H9 (cell line): ENCODE results near the gene CDH26. TPM values are rescaled to one million over a fixed set of nuclear protein-coding genes. Genes with fewer than 3 reads are reported as not detected.

ENCODE experiments used
- DNase-seq: peaks from one replicate; pipeline ENCODE4 v3.0.0-alpha.2; 2017
- H2AFZ ChIP-seq: one replicate; pipeline ENCODE4 v1.6.1; 2013; ENCODE audit warnings: mild to moderate bottlenecking, low read length, control low read depth, moderate library complexity
- H2AK5ac ChIP-seq: 2 replicates; pipeline ENCODE4 v1.6.1; 2013; ENCODE audit warnings: low read length, control low read depth, mixed read lengths; ENCODE audit not compliant: insufficient read length
- H2BK120ac ChIP-seq: one replicate; pipeline ENCODE4 v1.6.1; 2013; ENCODE audit warnings: low read depth, mild to moderate bottlenecking, low read length, control low read depth, inconsistent platforms; ENCODE audit not compliant: poor library complexity, severe bottlenecking
- H2BK12ac ChIP-seq: 2 replicates; pipeline ENCODE4 v1.6.1; 2013; ENCODE audit warnings: low read length, control low read depth, mixed read lengths, low read depth; ENCODE audit not compliant: insufficient read length
- H2BK15ac ChIP-seq: 2 replicates; pipeline ENCODE4 v1.6.1; 2013; ENCODE audit warnings: low read depth, low read length, control low read depth
- H2BK20ac ChIP-seq: one replicate; pipeline ENCODE4 v1.6.1; 2013; ENCODE audit warnings: low read depth, mild to moderate bottlenecking, low read length, control low read depth, inconsistent platforms; ENCODE audit not compliant: poor library complexity, severe bottlenecking
- H2BK5ac ChIP-seq: 2 replicates; pipeline ENCODE4 v1.6.1; 2013; ENCODE audit warnings: low read length, control low read depth, mixed read lengths; ENCODE audit not compliant: insufficient read length
- H3K14ac ChIP-seq: 2 replicates; pipeline ENCODE4 v1.6.1; 2013; ENCODE audit warnings: low read length, control low read depth; ENCODE audit not compliant: insufficient read depth
- H3K18ac ChIP-seq: 2 replicates; pipeline ENCODE4 v1.6.1; 2013; ENCODE audit warnings: low read depth, mild to moderate bottlenecking, mixed read lengths, low read length, control low read depth; ENCODE audit not compliant: insufficient read length
- H3K23ac ChIP-seq: 2 replicates; pipeline ENCODE4 v1.6.1; 2013; ENCODE audit warnings: low read length, control low read depth, mixed read lengths, low read depth; ENCODE audit not compliant: insufficient read length
- H3K23me2 ChIP-seq: 2 replicates; pipeline ENCODE4 v1.6.1; 2013; ENCODE audit warnings: low read depth, mild to moderate bottlenecking, mixed read lengths, low read length, control low read depth; ENCODE audit not compliant: insufficient read length, poor library complexity, severe bottlenecking
- H3K27ac ChIP-seq: 2 replicates; pipeline ENCODE4 v1.5.1; 2013; ENCODE audit warnings: low read length, control low read depth, mixed read lengths, low read depth; ENCODE audit not compliant: insufficient read length
- H3K27me3 ChIP-seq: 2 replicates; pipeline ENCODE4 v1.6.1; 2013; ENCODE audit warnings: low read length, control low read depth, inconsistent platforms; ENCODE audit not compliant: insufficient read depth
- H3K4ac ChIP-seq: 2 replicates; pipeline ENCODE4 v1.6.1; 2013; ENCODE audit warnings: low read depth, mild to moderate bottlenecking, control low read depth, inconsistent platforms, low read length, moderate library complexity
- H3K4me1 ChIP-seq: 2 replicates; pipeline ENCODE4 v1.6.1; 2013; ENCODE audit warnings: low read length, control low read depth, inconsistent platforms; ENCODE audit not compliant: insufficient read depth
- H3K4me2 ChIP-seq: 2 replicates; pipeline ENCODE4 v1.6.1; 2013; ENCODE audit warnings: low read length, control low read depth, mixed read lengths; ENCODE audit not compliant: insufficient read length, insufficient read depth
- H3K56ac ChIP-seq: 2 replicates; pipeline ENCODE4 v1.6.1; 2013; ENCODE audit warnings: low read depth, mild to moderate bottlenecking, mixed read lengths, low read length, control low read depth; ENCODE audit not compliant: insufficient read length
- H3K79me1 ChIP-seq: 2 replicates; pipeline ENCODE4 v1.6.1; 2013; ENCODE audit warnings: low read depth, mild to moderate bottlenecking, moderate library complexity, low read length, control low read depth, inconsistent platforms; ENCODE audit not compliant: insufficient read depth, poor library complexity, severe bottlenecking
- H3K79me2 ChIP-seq: 2 replicates; pipeline ENCODE4 v1.6.1; 2013; ENCODE audit warnings: low read length, control low read depth, inconsistent platforms; ENCODE audit not compliant: insufficient read depth
- H3K9ac ChIP-seq: 2 replicates; pipeline ENCODE4 v1.6.1; 2013; ENCODE audit warnings: low read length, control low read depth, mixed read lengths; ENCODE audit not compliant: insufficient read length; ENCODE audit errors: extremely low read depth
- H3K9me3 ChIP-seq: one replicate; pipeline ENCODE4 v1.6.1; 2013; ENCODE audit warnings: low read depth, low read length, inconsistent platforms; ENCODE audit not compliant: control insufficient read depth
- H3T11ph ChIP-seq: one replicate; pipeline ENCODE4 v1.6.1; 2013; ENCODE audit warnings: mild to moderate bottlenecking, low read length, control low read depth, inconsistent platforms
- H4K20me1 ChIP-seq: one replicate; pipeline ENCODE4 v1.6.1; 2013; ENCODE audit not compliant: control insufficient read depth, insufficient read length, insufficient read depth
- H4K5ac ChIP-seq: 2 replicates; pipeline ENCODE4 v1.6.1; 2013; ENCODE audit warnings: low read depth, mild to moderate bottlenecking, mixed read lengths, low read length, control low read depth; ENCODE audit not compliant: insufficient read length
- H4K8ac ChIP-seq: replicated peaks from 2 replicates; pipeline ENCODE4 v1.6.1; 2013; ENCODE audit warnings: low read length, control low read depth, mixed read lengths, low read depth; ENCODE audit not compliant: insufficient read length
- H4K91ac ChIP-seq: 2 replicates; pipeline ENCODE4 v1.6.1; 2013; ENCODE audit warnings: low read depth, mild to moderate bottlenecking, moderate library complexity, mixed read lengths, low read length, control low read depth; ENCODE audit not compliant: insufficient read length
- H3K27ac Mint-ChIP-seq, 3 experiments: 2 replicates in 2 of 3; 3 replicates in 1 of 3; pipeline ENCODE4 v1.8.0; 2020 to 2021; ENCODE audit warnings: mixed read lengths in 3 of 3, mild to moderate bottlenecking in 1 of 3, moderate library complexity in 1 of 3
- H3K27me3 Mint-ChIP-seq: 2 replicates; pipeline ENCODE4 v1.8.0; 2021; ENCODE audit warnings: low read depth, mild to moderate bottlenecking, moderate library complexity, mixed read lengths
- H3K36me3 Mint-ChIP-seq, 3 experiments: 2 replicates in 2 of 3; 3 replicates in 1 of 3; pipeline ENCODE4 v1.8.0; 2020 to 2021; ENCODE audit warnings: low read depth in 3 of 3, mixed read lengths in 3 of 3; ENCODE audit not compliant: insufficient read depth in 1 of 3
- H3K4me1 Mint-ChIP-seq, 2 experiments: 2 replicates each; pipeline ENCODE4 v1.8.0; 2020; ENCODE audit warnings: mixed read lengths in 2 of 2
- H3K4me3 Mint-ChIP-seq, 2 experiments: 2 replicates in 1 of 2; 3 replicates in 1 of 2; pipeline ENCODE4 v1.8.0; 2020 to 2021; ENCODE audit warnings: mild to moderate bottlenecking in 2 of 2, mixed read lengths in 2 of 2, moderate library complexity in 1 of 2
- H3K9me3 Mint-ChIP-seq, 2 experiments: 2 replicates in 1 of 2; 3 replicates in 1 of 2; pipeline ENCODE4 v1.8.0; 2020; ENCODE audit warnings: mild to moderate bottlenecking in 2 of 2, mixed read lengths in 2 of 2, moderate library complexity in 1 of 2
- CTCF ChIP-seq: fragments of 200-600 bp; sonication (generic); conservative IDR thresholded peaks from 3 replicates; pipeline ENCODE4 v1.8.0; 2021; ENCODE audit warnings: antibody characterized with exemption, mild to moderate bottlenecking
- WGBS: extraction: QIAGEN DNeasy Blood & Tissue Kit; methylation state at CpG from one replicate; pipeline ENCODE4 v1.1.7; 2013; ENCODE audit warnings: missing lambda C conversion rate, low lambda C conversion rate, mixed read lengths; ENCODE audit not compliant: insufficient read length; ENCODE audit errors: extremely low coverage; 5-methylcytosine and 5-hydroxymethylcytosine counted together
- total RNA-seq: library from RNA; stranded (reverse); gene quantifications from 2 replicates; pipeline ENCODE4 v1.2.1, GENCODE V29; 2021

CDH26 gene
- total RNA-seq, 1 experiment from 2014 or later, result 0.79 TPM

DNA sequence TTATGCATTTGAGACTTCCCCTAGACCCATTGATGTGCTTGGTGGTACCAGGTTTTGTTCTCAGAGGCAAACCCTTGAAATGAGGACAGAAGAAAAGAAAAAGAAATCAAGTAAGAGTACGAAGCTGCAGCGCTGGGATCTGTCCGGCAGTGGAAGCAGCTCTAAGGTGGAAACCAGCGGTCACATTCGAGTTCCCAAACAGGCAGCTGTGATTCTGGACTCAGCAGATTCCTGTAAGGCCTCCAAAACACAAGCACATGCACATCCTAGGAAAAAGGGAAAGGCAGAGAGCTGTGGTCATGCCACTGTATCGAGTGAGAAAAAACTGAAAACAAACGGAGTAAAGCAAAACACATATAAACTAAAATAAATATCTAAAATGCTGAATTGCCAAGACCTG is 13.5 kb upstream of the CDH26 start:
- Histone ChIP-seq H3K4me1 (no peaks in the 10 kb centered on the region), H3K23me2 (peaks cover 3% of the 10 kb centered on the region), H3K9me3 (no peaks in the 10 kb centered on the region), H2BK20ac (no peak overlapping the region), H3K4me2 (no peak overlapping the region), H2BK12ac (no peak overlapping the region), H4K5ac (no peak overlapping the region), H3K23ac (no peak overlapping the region), H3K56ac (no peak overlapping the region), H4K20me1 (no peaks in the 10 kb centered on the region), H3K27me3 (no peaks in the 10 kb centered on the region), H3K4ac (no peak overlapping the region), H3K79me1 (no peaks in the 10 kb centered on the region), H3K27ac (no peak overlapping the region), H3K14ac (no peak overlapping the region), H3K79me2 (no peaks in the 10 kb centered on the region), H3K18ac (no peak overlapping the region), H2AFZ (no peak overlapping the region), H4K91ac (no peak overlapping the region), H2BK5ac (no peak overlapping the region), H3T11ph (no peak overlapping the region), H2AK5ac (no peak overlapping the region), H2BK15ac (no peak overlapping the region), H2BK120ac (no peak overlapping the region), H3K9ac (no peak overlapping the region), H4K8ac (no peak overlapping the region)
- WGBS, result no CpG with 5 or more reads among the region's 7 CpGs
- Mint-ChIP-seq H3K4me1 (peaks cover 19 to 23% of the 10 kb centered on the region in 2 experiments), H3K36me3 (peaks cover 8 to 20% (median 19%) of the 10 kb centered on the region in 3 experiments; a peak in 6 of 7 replicates), H3K9me3 (no peaks in the 10 kb centered on the region; a peak in 1 of 5 replicates), H3K4me3 (no peak overlapping the region), H3K27ac (peak overlapping the region in 2 of 3 experiments; percentile 18 to 85; a peak in 3 of 7 replicates), H3K27me3 (peaks cover 2% of the 10 kb centered on the region; the same call in 1 of the 2 replicates)
- no peak for DNase-seq
- no peak for TF ChIP-seq CTCF
